ENCODE measurements around the gene VPS13A.
"Not testable (repeated sequence)": the region's sequence is repeated elsewhere in the genome, so short reads cannot be mapped to it uniquely, and the experiment has no call there.

The VPS13A gene

DNA sequence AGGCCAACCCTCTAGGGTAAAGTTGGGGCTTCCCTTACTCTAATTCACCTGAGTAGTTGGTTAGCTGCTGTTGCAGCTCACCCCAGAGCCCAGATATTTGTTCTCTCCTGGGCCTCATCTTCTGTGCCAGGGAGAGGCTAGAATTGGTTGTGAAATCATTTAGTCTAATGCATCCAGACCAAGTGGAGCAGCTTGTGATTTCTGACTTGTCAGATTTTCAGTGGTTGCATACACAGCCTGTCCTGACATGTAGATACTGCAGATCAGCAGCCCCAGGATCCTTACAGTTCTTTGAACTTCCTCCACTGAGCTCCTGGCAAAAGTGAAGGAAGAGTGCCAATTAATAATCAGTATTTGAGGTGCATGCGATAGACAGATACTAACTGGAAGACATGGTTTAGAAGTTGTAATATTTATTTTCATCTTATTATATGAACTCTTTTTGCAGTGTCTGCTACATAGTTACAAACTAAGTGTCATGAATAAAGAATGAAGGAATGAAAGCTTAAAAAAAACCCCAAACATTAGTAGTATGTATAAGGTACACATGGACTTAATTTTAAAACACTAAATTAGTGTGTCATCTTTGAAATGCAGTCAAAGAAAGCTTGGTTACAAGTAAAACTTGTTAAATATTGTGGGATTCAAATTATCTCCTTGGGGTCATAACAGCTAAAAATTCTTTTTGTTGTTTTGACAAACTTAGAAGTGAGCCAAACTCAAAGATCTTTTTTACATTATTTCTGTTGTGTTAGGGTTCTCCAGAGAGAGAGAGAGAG lies 128.5 kb downstream of the VPS13A start:
- DNase-seq, result no peak

DNA sequence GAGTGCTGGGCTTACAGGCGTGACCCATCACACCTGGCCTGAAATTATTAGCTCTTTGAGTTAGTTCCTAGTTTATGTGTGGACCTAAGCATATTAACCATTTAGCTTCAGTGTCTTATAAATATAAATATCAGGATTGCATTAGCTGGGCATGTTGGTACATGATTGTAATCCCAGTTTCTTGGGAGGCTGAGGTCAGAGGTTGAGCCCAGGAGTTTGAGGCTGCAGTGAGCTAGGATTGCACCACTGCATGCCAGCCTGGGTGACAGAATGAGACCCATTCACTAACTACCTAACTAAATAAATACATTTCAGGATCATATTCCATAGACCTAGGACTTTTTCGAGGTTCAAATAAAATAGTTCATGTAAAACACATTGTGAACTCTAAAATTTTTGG lies 129.8 kb downstream of the VPS13A start:
- DNase-seq, result no peak

- no peak for DNase-seq
Measured at GRCh38 chr9:77316058-77316457, 138.7 kb downstream of the VPS13A start.

GRCh38 chr9:77325058-77325457 lies 147.7 kb downstream of the VPS13A start:
- no peak for DNase-seq

DNA sequence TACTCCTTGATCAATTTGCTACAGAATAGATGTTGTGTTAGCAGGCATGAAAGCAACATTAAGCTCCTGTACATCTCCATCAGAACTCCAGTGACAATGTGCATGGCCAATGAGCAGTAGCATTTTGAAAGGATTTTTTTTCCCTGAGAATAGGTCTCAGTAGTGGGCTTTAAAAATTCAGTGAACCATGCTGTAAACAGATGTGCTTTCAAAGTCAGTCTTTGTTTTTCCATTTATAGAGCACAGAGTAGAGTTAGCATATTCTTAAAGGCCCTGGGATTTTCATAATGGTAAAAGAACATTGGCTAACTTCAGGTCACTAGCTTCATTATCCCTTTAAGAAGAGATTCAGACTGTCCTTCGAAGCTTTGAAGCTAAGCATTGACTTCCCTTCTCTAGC lies 150.8 kb downstream of the VPS13A start:
- no peak for DNase-seq

DNA sequence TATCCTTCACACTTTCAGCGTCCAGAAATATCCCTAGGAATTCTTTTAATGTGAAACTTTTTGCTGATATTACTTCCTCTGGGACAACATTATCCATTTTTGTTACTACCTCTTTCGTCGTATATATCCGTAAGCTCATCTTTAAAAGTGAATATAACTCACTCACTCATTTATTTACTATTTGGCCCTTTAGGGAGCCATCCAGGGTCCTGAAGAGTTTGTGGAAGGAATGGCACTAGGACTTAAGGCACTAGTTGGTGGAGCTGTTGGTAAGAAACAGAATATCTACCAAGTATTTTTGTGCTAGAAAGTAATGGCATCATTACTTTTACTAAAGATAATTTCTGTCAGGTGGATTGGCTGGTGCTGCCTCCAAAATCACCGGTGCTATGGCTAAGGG lies 192.7 kb downstream of the VPS13A start:
- no peak for DNase-seq

DNA sequence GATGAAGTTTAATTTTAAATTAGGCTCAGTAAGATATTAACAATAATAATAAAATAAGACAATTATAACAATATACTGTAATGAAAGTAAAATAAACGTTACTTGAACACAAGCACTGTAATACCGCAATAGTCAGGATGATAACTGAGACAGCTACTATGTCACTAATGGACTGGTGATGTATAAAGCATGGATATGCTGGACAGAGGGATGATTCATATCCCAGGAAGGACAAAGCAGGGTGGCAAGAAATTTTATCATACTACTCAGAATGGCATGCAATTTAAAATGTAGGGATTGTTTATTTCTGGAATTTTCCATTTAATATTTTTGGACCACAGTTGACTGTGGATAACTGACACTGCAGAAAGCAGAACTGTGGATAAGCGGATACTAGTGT lies 196.9 kb downstream of the VPS13A start:
- no peak for DNase-seq

DNA sequence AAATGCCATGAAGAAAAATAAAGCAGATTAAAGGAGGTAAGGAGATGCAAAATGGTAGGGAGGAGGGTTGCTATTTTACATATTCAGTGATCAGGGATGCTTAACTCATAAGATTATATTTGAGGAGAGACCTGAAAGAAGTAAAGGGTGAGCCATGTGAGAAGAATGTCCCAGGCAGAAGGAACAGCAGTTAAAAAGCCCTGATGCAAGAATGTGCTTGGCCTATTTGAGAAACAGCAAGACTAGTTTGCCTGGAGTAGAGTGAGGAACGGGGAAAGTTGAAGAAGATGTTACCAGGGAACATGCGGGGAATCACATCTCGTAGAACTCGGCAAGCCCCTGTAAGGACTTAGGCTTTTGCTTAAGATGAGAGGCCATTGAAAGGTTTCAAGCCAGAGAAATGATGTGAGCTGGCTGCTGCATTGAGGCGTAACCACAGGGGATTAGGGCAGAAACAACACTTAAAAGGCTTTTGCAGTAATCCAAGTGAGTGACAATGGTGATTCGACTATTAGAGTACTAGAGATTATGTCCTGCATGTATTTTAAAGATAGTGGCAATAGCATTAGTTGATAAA lies 198.7 kb downstream of the VPS13A start:
- DNase-seq, result no peak

DNA sequence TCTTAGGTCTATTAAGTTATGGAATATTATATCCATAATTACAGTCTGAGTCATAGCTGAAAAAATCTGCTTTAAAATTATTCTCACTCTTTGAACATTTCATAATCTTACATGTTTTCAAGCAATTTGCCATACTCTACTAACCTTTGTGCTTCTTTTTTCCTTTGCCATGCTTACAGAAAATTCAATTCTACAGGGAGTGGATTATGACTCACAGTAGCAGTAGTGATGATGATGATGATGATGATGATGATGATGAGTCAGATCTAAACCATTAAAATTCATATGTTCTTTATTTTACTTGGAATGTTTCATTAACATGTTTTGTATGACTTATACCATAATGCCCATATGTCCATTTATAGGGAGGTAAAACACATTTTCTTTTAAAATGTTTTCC lies 207.1 kb downstream of the VPS13A start:
- DNase-seq, result no peak

GRCh38 chr9:77386187-77386586 lies 208.9 kb downstream of the VPS13A start:
- DNase-seq, result no peak

DNA sequence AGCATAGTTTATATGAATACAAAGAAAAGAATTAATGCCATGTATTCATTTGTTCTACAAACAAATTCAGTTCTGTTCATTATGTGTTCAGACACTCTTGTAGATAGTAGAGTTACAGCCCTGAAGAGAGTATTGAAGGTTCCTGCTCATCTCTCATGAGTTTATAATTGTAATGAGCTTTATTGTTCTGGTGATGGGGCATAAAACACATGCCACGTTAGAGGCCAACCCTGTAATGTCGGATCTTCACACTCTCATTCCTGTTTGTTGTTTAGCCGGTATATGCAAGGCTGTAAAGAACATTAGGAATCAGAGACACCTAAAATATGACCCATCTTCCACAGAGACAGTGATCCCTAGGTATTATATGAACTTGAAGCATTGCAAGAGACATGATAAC lies 214.5 kb downstream of the VPS13A start:
- DNase-seq, result no peak

DNA sequence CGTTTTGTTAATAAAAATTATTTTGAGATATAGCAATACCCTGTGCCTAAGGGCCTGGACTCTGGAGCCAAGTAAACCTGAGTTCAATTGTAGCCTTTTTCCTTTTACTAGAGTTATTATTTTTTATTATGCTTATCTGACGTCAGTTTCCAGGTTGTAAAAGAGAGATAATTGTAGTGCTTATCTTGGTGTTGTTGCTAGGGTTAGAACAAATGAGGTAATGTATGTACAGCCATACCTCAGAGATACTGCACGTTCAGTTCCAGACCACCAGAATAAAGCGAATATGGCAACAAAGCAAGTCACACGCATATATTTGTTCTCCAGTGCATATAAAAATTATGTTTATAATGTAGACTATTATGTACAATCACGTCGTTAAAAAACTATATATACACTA lies 215.0 kb downstream of the VPS13A start:
- DNase-seq, result no peak

GRCh38 chr9:77398581-77398980 lies 221.2 kb downstream of the VPS13A start:
- DNase-seq, result not testable (repeated sequence)

GRCh38 chr9:77399964-77400363 lies 222.6 kb downstream of the VPS13A start:
- no peak for DNase-seq

DNA sequence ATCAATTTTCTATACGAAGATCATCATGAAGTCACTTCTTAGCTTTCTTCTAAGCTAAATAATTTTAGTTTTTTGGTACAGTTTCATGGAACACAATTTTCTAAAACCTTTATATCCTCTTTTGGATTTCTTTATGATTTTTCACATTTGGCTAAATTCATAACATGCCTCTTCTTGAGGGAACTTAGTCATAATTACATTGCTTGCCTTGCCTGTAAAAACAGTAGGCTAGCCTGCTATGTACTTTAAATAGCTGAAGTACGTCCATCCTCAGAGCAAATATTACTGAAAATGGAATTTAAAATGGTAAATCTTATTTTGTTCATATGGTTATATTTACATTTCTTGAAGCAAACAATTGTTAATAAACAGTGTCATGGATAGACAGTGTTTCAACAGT lies 225.0 kb downstream of the VPS13A start:
- no peak for DNase-seq

- no peak for DNase-seq
Measured at GRCh38 chr9:77403239-77403638, 225.9 kb downstream of the VPS13A start.

GRCh38 chr9:77408521-77408920 lies 231.2 kb downstream of the VPS13A start:
- not testable (repeated sequence) for DNase-seq

DNA sequence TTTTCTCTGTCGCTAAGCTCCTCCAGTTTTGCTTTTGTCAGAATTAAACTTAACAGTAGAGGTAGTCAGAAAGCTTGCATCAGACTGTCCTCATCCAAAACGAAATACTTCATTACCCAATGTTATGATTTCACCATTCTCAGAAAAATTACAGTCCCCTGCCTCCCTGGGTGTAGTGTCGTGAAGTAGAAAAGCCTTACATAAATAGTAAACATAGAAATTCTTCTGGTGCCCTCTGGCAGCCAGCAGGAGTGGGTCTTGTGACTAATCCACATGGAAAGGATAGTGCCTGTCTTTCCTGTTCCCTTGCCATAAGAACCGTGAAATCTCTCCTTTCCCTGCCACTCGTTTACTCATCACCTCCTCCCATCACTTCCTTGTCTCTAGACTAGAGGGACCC lies 240.2 kb downstream of the VPS13A start:
- no peak for DNase-seq

GRCh38 chr9:77418226-77418625 lies 240.9 kb downstream of the VPS13A start:
- DNase-seq, result no peak

DNA sequence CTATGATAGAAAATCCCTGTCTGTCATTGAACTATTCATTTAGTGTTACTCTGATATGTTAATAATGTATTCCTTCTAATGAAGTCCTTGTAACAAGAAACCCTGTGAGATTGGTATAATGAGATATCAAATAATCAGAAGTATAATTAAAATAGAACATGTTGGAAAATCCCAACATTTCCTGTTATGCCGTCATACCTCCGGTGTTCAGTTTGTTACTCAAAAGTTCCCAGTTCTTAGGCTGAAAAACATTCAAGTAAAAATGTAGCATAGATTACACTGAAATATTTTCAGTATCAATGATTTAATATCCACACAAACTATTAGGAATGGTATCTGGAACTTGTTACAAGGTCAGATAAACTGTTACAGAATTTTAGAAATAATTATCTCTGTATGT lies 243.3 kb downstream of the VPS13A start:
- no peak for DNase-seq

DNA sequence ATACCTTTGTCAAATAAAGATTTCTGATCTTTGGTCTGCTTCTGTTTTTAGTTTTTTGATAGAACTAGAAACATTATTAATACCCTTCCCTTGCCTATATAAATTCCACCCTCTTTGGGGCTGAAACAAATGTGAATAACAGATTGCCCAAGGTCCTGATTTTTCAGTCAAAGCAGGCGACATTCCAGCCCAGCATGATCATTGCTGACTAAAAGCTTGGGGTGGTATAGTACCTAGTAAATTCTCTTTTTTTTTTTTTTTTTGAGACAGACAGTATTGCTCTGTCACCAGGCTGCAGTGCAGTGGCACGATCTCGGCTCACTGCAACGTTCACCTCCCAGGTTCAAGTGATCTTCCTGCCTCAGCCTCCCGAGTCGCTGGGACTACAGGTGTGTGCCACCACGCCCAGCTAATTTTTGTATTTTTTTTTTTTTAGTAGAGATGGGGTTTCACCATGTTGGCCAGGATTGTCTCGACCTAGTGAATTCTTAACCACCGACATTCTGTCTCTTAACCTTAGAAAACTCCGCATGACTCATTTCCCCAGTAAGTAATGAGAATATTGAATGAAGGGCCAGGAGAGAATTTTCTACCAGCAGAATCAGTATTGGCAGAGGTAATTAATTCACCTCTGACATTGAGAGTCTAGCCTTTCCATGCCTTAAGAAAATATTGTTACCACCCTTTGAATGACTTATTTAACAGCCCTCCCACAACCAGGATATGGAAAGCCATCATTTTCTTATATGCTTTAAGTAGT lies 244.4 kb downstream of the VPS13A start:
- no peak for DNase-seq

GRCh38 chr9:77422969-77423368 lies 245.6 kb downstream of the VPS13A start:
- no peak for DNase-seq

GRCh38 chr9:77423841-77424240 lies 246.5 kb downstream of the VPS13A start:
- DNase-seq, result no peak

- no peak for DNase-seq
Measured at GRCh38 chr9:77424993-77425392, 247.7 kb downstream of the VPS13A start.
